COR-L47 (cell line): ENCODE results near the gene ID1.

Source experiments
- DNase-seq: peaks from one replicate; lab custom pipeline; 2025; lab: John Stamatoyannopoulos, UW

ID1 gene

GRCh38 chr20:31605031-31605901 is at the start of gene ID1:
ID1 (plus strand) TSS chr20:31605289; CDS start chr20:31605388, 99 bp downstream.
- peak; percentile 99 for DNase-seq

GRCh38 chr20:31559704-31560093 is 45.4 kb upstream of the ID1 start:
- DNase-seq: no peak

- peak; percentile 40 for DNase-seq
Measured at GRCh38 chr20:31560094-31560745, 44.9 kb upstream of the ID1 start.

- no peak for DNase-seq
Measured at GRCh38 chr20:31560746-31561598, 44.1 kb upstream of the ID1 start.

GRCh38 chr20:31562241-31562640 is 42.8 kb upstream of the ID1 start:
- no peak for DNase-seq

- no peak for DNase-seq
Measured at GRCh38 chr20:31564284-31564683, 40.8 kb upstream of the ID1 start.

GRCh38 chr20:31565699-31566318 is 39.3 kb upstream of the ID1 start:
- peak; percentile 41 for DNase-seq

GRCh38 chr20:31566319-31566657 is 38.8 kb upstream of the ID1 start:
- peak; percentile 64 for DNase-seq

GRCh38 chr20:31566658-31567379 is 38.3 kb upstream of the ID1 start:
- peak; percentile 94 for DNase-seq

- DNase-seq: no peak
Measured at GRCh38 chr20:31567380-31567720, 37.7 kb upstream of the ID1 start.

- no peak for DNase-seq
Measured at GRCh38 chr20:31568041-31568731, 36.9 kb upstream of the ID1 start.

GRCh38 chr20:31568773-31569162 is 36.3 kb upstream of the ID1 start:
- no peak for DNase-seq

GRCh38 chr20:31569163-31570020 is 35.7 kb upstream of the ID1 start:
- peak; percentile 43 for DNase-seq

- no peak for DNase-seq
Measured at GRCh38 chr20:31570021-31570463, 35.0 kb upstream of the ID1 start.

- peak; percentile 38 for DNase-seq
Measured at GRCh38 chr20:31570735-31571617, 34.1 kb upstream of the ID1 start.

GRCh38 chr20:31572042-31572700 is 32.9 kb upstream of the ID1 start:
- peak; percentile 51 for DNase-seq

GRCh38 chr20:31572701-31573554 is 32.2 kb upstream of the ID1 start:
- DNase-seq: peak; percentile 100
